ENCODE results near the gene HIF3A.
"Not testable (repeated sequence)": the region's sequence is repeated elsewhere in the genome, so short reads cannot be mapped to it uniquely, and the experiment has no call there.

Gene HIF3A

DNA sequence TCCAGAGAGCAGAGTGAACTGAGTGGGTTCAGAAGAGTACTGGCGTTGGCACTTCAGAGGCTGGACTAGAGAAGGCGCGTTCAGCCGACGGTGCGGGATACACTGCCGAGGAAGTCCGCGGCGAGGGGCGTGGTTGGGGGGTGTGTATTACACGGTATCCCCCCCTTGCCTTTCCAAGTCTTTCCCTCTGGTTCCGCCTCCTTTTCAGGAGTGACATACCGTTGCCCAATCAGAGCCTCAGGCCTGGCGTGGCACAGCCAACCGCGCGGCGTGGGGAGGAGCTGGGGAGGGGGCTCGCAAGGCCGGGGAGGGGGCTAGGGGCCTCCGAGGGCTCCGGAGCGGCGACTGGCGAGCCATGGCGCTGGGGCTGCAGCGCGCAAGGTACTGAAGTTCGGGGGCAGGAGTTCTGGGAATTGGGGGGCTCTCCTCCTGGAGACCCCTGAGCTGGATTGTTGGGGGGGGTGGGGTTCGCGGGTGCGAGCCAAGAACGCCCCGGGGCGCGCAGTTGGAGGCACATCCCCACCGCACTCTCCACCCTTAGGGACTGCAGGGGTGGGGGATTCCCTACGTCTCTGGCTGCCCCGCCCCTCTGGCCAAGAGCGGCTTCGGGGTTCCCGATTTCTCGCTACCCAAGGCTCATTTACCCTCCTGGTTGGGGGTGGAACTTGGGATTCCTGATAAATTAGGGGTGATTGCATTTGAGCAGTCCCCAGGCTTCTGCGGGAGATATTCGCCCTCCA lies at the start of gene HIF3A:
Gene HIF3A (plus strand): TSS at position 321 of the 740 bp plus-strand sequence. CDS start 35 bp downstream, at position 356.
- ChIA-PET CTCF (interaction anchor here (1.0 to 3.7 kb wide), 3 partner anchors 8 to 99 kb away, joined by 3 to 20 read pairs (median 5); no protein-coding TSS in a partner anchor), POLR2A (interaction anchor here (0.8 kb wide), 1 partner anchor 304 kb away, joined by 4 read pairs; no protein-coding TSS in a partner anchor)
- no peak within 1 kb of the TSS for H3K4me3 ChIP-seq (ENCODE audit: low read depth, low read length)
- TF ChIP-seq, protein P1, sequence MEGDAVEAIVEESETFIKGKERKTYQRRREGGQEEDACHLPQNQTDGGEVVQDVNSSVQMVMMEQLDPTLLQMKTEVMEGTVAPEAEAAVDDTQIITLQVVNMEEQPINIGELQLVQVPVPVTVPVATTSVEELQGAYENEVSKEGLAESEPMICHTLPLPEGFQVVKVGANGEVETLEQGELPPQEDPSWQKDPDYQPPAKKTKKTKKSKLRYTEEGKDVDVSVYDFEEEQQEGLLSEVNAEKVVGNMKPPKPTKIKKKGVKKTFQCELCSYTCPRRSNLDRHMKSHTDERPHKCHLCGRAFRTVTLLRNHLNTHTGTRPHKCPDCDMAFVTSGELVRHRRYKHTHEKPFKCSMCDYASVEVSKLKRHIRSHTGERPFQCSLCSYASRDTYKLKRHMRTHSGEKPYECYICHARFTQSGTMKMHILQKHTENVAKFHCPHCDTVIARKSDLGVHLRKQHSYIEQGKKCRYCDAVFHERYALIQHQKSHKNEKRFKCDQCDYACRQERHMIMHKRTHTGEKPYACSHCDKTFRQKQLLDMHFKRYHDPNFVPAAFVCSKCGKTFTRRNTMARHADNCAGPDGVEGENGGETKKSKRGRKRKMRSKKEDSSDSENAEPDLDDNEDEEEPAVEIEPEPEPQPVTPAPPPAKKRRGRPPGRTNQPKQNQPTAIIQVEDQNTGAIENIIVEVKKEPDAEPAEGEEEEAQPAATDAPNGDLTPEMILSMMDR (IDR thresholded peaks at IDR 0.05; ENCODE audit: insufficient read depth, low read length, missing control alignments) = no peak
- DNase-seq (ENCODE audit: low read depth, low spot score) = no peak

DNA sequence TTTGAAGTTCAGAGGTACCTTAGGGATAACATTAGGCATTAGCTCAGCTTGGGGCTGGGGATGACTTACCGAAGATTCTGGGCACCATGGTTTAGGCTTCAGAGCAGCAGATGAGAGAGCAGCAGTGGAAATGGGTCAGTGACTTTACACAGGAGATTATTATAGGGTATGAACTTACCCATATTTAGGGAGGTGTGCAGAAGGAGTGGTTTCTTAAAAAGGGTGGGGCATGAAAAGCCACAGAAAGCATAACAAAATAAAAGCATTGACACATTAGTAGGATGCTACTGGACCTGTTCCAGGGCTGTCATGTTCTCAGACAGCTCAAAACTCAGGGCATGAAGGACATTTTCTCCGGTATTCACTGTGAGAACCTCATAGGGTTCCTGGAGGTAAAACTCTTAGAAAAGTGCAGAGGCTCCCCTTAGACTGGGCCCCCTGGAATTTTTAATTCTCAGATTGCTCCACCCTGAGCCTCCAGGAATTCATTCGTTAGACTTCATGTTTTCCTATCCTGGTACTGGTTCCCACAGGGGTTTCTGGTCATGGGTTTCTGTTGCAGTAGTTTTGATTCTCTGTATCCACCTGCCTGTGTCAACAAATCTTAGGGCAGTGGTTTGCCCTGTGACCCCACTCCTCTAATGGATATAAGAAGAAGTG lies 46.6 kb upstream of the HIF3A start:
- DNase-seq (ENCODE audit: low read depth, low spot score) = no peak
- TF ChIP-seq, protein P1 (IDR thresholded peaks at IDR 0.05; ENCODE audit: insufficient read depth, low read length, missing control alignments) = no peak
- no peak overlapping the region for H3K4me3 ChIP-seq (ENCODE audit: low read depth, low read length)
- POLR2A ChIA-PET = no interaction called here
- CTCF ChIA-PET = interaction anchor here (0.6 to 2.4 kb wide), 4 partner anchors 15 to 172 kb away, joined by 3 to 9 read pairs (median 5); no protein-coding TSS in a partner anchor

DNA sequence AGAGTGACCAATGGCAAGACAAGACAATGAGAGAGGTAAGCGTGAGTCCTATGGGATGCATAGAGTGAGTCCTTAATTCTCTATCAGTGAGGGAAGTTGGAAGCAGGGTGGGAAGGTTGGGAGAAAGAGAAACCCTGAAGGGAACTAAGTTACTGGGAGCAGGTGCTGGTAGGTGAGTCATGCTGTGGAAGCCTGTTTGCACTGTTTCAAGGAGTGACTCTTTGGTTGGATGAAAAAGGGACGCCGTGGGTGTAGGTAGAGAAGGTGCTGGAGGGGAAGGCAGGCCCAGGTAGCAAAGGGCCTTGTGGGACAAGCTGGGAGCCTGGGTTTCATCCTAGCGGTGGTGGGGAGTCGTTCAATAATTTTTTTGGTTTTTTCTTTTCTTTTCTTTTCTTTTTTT lies 45.4 kb upstream of the HIF3A start:
- ChIA-PET POLR2A (no interaction called here), CTCF (interaction anchor here (2.4 kb wide), 1 partner anchor 14 kb away, joined by 9 read pairs; no protein-coding TSS in a partner anchor)
- TF ChIP-seq, protein P1 (IDR thresholded peaks at IDR 0.05; ENCODE audit: insufficient read depth, low read length, missing control alignments) = no peak
- DNase-seq (ENCODE audit: low read depth, low spot score) = no peak
- H3K4me3 ChIP-seq (ENCODE audit: low read depth, low read length) = no peak overlapping the region

DNA sequence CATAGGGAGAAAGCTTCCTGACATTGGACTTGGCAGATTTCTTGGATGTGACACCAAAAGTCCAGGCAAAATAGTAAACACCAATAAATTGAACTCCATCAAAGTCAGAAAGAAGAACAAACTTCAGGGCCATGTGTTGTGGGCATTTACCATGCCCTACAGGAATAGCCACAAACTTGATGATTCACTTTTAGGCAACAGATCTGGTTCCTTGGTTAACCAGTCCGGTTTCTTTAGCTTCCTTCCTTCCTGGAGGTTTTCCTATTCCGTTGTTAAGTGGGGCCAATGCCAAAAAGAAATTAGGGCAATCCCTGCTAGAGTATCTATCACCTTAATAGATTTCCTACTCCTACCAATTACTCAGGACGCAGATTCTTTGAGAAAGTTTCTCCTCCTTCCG lies 42.1 kb upstream of the HIF3A start:
- no peak overlapping the region for H3K4me3 ChIP-seq (ENCODE audit: low read depth, low read length)
- TF ChIP-seq, protein P1 (IDR thresholded peaks at IDR 0.05; ENCODE audit: insufficient read depth, low read length, missing control alignments) = no peak
- ChIA-PET CTCF (interaction anchor here (1.3 to 3.2 kb wide), 5 partner anchors 9 to 226 kb away, joined by 6 to 13 read pairs (median 7); no protein-coding TSS in a partner anchor), POLR2A (no interaction called here)
- no peak for DNase-seq (ENCODE audit: low read depth, low spot score)

DNA sequence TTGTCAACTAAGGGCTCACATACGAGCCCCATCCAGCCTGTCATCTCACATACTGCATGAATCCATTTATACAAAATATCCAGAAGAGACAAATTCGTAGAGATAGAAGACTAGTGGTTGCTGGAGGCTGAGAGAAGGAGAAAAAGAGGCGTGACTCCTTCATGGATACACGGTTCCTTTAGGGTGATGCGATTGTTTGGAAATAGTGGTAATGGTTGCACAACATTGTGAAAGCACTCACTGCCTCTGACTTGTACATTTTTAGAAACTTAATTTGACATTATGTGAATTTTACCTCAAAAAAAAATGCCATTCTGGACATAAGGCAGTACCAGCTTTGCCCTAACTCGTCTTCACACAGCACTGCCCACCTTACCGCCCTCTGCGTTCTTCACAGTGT lies 40.0 kb upstream of the HIF3A start:
- no peak for DNase-seq (ENCODE audit: low read depth, low spot score)
- CTCF ChIA-PET = interaction anchor here (0.6 to 15.4 kb wide), 5 partner anchors 8 to 228 kb away, joined by 3 to 485 read pairs (median 4); no protein-coding TSS in a partner anchor
- POLR2A ChIA-PET = no interaction called here
- no peak overlapping the region for H3K4me3 ChIP-seq (ENCODE audit: low read depth, low read length)
- TF ChIP-seq, protein P1 (IDR thresholded peaks at IDR 0.05; ENCODE audit: insufficient read depth, low read length, missing control alignments) = no peak

DNA sequence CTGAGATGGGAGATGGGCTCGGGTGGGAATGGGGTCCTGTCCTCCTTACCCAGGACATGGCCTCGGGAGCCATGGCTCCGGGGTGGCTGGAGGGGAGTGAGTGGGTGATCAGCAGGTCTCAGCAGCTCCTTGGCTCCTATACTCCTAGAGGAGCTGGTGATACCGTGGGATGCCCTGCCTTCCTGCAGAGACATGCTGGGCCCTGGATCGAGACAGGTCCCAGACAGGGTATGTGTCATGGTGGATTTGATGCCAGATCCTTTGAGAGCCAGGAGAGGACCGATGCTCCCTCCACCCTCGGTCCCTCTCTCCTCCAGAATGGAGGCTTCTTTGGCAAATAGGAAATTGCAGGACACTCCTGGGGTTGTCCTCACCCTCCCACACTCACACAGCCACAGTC lies 35.3 kb upstream of the HIF3A start:
- POLR2A ChIA-PET; H3K4me3 ChIP-seq (ENCODE audit: low read depth, low read length); DNase-seq (ENCODE audit: low read depth, low spot score): not testable (repeated sequence)
- CTCF ChIA-PET = interaction anchor here (12.3 to 15.4 kb wide), 2 partner anchors 181 to 236 kb away, joined by 207 to 485 read pairs; partner anchors contain the start of gene PGLYRP1

DNA sequence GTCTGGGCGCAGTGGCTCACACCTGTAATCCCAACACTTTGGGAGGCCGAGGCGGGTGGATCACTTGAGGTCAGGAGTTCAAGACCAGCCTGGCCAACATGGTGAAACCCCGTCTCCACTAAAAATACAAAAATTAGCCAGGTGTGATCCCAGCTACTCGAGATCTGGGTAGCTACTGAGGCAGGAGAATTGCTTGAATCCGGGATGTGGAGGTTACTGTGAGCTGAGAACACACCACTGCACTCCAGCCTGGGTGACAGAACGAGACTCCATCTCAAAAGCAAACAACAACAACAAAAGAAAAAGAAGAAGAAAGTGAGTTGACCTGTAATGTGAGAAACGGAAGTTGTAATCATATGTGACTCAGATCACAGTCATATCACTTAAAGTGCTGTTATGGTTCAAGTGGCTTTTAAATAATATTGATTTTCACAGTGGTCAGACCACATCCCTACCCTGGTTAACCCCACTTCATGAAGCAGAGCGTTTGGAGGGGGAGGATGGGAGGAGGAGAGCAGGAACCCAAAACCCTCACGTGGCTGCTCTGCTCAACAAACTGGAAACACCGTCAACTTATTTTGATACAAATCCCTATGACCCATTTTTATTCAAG lies 34.1 kb upstream of the HIF3A start:
- POLR2A ChIA-PET; DNase-seq (ENCODE audit: low read depth, low spot score); H3K4me3 ChIP-seq (ENCODE audit: low read depth, low read length): not testable (repeated sequence)
- CTCF ChIA-PET = interaction anchor here (1.4 to 15.4 kb wide), 7 partner anchors 9 to 380 kb away, joined by 3 to 485 read pairs (median 23); partner anchors contain the start of gene PGLYRP1

DNA sequence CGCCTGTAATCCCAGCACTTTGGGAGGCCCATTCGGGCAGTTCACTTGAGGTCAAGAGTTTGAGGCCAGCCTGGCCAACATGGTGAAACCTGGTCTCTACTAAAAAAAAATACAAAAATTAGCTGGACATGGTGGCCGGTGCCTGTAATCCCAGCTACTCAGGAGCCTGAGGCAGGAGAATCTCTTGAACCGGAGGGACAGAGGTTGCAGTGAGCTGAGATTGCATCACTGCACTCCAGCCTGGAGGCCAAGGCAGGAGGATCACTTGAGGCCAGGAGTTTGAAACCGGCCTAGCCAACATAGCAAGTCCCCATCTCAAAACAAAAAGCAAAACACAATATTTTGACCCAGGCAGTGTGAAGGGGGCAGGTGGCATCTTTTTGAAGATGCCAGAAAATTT lies 32.0 kb upstream of the HIF3A start:
- not testable (repeated sequence) for H3K4me3 ChIP-seq (ENCODE audit: low read depth, low read length); DNase-seq (ENCODE audit: low read depth, low spot score)
- POLR2A ChIA-PET = interaction anchor here (1.4 kb wide), 1 partner anchor 236 kb away, joined by 4 read pairs; no protein-coding TSS in a partner anchor
- CTCF ChIA-PET = interaction anchor here (0.6 to 15.4 kb wide), 41 partner anchors 8 to 401 kb away, joined by 3 to 485 read pairs (median 5); partner anchors contain the start of genes FOXA3, IGFL3 and PGLYRP1

All from AG04449 (cell line).